ENCODE results near the gene RTP2.

Gene RTP2, protein sequence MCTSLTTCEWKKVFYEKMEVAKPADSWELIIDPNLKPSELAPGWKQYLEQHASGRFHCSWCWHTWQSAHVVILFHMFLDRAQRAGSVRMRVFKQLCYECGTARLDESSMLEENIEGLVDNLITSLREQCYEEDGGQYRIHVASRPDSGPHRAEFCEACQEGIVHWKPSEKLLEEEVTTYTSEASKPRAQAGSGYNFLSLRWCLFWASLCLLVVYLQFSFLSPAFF
- total RNA-seq = 0 to 0.24 reads per million in 2 donors

DNA sequence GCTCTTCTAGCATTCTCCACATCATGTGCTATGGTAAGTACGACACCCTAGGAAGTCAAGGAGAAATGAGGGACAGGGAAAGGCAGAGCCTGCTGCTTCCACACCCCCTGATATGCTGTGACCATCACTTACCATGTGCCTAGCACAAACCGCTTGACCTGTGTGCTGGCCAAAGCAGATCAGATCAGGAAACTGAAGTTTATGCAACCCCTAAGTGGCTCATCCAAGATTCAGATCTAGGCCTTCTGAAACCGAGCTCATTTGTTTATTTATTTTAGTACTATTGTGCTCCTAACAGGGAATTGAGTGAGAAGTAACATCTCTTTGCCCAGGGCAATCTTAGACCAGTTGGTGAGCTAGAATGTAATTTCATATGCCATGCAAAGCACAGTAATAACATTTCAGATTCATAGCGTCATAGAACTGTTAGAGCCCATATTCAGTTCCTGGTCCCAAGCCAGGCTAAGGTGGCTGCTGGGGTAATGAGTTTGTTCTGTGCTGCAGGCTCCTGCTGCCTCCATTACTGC lies at the start of gene RTP2:
RTP2 (minus strand) TSS at position 51 of the 527 bp plus-strand sequence. CDS start 429 bp downstream, outside the sequence.
- DNase-seq = no peak

DNA sequence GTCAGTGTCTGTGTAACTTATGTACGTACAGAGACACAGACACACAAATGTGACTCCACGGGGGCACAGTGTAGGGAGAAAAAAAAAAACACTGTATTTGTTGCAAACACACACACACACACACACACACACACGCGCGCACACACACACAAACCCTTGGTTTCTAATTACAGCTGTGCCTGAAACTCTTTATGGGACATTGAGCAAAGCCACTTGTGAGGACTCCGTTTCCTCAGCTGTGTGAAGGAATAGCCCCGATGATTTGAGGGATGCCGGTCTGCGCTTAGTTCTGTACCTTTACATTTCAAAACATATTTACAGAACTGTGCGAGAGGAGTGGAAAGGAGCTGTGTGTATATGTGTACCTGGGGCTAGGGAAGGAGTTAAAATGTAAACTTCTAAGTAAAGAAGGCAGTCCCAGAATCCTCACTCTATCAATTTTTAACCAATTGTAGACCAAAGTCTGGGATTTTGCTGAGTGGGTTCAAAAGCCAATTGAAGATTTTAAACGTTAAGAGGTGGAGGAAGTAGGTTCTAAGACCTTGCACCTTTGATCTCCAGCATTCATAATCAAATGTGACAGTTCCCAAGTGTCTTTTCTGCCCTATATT lies 48.3 kb upstream of the RTP2 start:
- DNase-seq = no peak

DNA sequence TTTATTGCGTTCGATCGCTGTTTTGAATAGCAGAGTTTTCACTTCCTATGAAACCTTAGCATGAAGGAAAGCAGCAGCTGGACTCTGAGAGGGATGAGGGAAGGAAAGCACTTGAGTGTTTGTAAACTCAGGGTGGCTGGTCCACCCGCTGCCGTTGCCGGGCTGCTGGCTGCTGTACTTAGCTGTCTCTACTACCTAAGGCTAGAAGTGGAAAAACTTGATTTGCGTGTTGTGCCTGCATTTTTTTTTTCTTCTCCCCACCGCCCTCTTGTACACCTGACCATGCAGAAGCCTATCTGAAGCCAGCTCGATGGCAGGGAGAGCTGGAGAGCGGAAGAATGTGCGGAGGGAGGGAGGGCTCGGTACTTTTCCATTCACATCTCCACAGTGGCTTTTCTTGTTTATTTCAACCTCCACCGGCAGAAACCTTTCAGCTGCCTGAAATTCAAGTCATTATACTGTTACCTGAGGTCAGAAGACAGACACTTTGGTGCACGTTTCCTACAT lies 47.7 kb upstream of the RTP2 start:
- DNase-seq = no peak

DNA sequence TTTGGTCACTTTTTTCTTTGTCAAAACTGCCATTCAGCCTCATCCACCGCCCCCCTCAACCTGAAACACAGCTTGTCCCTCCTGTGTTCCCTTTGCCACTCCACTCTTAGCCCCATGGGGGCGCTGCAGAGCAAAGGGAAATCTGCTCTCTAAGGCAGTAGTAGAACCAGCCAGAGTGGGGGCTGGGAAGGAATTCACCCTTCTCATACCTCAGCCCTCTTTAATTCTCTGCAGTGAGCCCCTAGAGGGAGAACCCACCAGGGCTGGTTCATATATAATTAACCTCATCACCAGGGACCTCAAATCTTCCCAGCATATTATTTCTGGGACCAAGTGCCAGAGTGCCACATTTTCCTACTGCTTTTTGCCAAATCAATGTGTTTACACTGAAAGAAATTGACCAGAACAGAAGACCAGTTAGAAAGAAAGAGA lies 45.7 kb upstream of the RTP2 start:
- peak; percentile 85 for DNase-seq

DNA sequence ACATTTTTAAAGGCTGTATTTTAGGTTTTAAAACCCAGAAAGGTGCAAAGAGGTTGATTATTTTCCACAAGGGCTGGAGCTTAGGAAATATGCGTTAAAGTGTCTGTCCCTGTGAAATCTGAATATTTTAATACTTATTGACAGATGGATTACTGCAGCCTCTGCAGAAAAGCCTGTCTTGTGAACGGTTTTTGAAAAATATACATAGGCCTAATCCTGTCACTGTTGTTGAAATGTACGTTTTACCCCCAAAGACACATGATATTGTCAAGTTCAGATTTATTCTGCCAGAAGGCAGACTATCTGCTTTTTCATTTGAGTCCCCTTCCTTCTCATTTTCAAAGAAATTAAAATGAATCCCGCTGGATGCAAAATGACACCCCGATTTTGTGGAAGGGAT lies 45.1 kb upstream of the RTP2 start:
- DNase-seq = no peak

DNA sequence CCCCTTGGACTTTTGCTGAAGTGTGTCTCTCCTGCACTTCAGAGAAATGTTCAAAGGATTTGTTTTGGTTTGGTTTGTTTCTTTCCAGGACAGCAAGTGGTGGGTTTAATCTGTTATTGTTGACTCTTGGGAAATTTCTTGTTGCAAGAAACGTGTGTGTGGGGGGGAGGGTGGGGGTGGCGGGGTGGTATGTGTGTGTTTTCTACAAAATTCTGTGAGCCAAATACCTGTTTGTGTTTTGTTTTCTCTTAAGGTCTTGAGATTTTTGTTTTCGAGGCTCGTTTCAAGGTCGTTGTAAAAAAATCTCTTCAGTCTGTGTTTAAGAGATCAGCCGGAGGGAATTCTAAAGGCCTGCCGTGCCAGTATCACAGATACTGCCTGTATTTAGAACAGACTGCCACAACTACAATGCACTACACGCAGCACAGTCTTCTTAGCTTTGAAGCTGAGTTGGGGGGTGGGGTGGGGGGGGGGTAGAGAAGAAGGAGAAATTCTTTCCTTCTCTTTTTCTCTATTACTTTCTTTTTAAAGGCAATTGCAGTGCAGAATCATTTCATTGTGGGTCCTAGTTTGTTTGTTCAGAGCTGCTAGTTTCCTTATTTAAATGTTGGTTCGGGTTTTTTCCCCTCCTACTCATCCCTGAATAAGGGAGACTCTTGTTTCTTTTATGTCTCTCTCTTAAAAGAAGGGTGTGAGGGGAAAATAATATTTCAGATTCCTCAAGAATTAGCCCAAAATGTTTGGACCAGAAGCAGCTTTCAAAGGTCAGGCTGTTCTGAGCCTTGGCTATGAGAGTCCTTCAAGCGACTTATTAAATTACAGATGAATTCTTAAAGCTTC lies 44.3 kb upstream of the RTP2 start:
- no peak for DNase-seq

DNA sequence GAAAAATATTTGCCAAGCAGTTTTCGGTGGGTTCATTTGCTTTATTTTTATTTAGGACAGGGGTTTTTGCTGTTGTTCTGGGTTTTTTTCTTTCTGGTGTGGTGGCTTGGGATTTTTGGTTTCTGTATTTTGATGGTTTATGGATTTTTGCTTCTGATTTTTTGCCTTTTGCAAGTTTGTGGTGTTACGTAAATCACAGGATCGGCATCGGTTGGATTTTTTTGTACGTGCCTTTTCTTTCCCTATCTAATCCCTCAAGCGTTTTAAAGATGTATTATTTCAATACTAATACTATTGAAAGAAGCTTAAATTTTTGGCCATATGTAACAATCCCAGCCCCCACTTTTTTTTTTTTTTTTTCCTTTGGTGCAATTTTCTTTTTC lies 43.7 kb upstream of the RTP2 start:
- no peak for DNase-seq

DNA sequence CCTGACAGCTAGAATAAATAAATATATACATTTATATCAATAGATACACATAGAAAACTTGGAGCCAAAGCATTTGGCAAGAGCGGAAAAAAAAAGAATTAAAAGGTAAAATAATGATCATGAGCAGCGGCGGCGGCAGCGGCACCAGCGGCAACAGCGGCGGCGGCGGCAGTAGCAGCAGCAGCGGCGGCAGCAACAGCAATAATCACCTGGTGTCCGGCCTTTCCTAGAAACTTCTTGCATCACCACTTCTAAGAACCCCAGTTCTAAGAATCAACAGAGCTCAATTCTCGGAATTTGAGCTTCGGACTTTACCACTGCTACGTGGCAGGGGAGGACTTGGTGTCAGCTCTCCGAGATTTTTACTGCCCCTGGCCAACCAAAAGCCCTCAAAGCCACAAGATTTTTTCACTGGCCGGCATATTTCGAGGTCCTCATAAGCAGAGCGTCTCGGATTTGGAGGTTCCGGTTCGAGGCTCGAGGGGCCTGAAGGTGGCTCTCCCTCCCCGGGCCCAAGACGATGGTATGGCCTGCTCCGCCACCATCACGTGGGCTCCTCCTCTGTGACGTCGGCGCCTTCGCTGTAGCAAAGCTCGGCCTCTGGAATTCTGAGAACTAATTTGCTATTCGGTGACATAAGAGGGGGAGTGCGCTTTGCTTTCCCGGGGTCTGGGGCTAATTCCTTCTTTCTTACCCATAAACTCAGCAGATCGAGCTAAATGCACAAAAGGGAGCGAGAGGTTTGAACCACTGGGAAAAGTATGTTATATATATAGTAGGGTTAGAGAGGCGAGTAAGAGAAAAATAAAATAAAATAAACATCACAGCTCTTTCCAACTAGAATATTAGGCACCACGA lies 43.1 kb upstream of the RTP2 start, which contains the start of gene BCL6:
BCL6 (minus strand) TSS at position 268 of the 858 bp plus-strand sequence. CDS start 11,775 bp downstream, outside the sequence.
- peak; percentile 74 for DNase-seq

DNA sequence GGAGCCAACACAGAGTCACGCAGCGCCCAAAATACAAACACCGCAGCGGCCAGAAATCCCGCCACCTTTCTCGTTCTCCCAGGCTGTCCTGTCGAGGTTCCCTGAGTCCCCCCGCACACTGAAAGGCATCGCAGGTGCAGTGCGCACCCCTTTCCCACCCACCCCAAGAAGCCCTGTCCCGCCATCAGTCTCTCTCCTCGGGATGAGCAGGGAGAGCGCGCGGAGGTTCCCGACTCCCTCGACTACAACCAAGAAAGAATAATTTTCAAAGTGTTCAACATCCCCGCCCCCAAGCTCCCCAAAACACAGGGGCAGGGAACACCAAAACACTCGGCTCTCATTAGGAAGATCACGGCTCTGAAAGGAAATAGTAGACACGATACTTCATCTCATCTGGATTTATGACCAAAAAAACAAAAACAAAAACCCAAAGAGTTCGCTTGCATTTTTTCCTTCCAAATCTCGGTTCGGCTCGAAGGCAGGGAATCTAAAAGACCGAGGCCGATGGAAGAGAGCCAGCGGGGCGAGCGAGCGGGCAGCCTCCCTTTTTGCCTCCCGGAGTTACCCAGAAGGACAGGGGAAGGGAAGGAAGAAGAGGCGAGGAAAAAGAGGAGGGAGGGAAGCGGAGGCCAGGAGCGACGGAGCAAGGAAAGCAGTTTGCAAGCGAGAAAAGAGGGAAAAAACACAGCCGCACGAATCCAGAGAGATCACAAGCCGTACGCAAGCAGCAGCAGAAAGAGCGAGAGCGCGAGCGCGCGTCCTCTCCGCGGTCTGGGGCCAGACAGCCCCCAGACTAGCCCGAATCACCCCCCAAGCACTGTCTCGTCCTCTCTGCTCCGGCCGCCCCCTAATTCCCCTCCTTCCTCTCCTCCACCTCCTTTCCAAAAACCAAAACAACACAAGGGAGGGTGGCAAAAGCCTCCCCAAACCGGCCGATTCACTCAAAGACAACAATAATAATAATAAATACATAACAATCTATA lies 42.1 kb upstream of the RTP2 start:
- DNase-seq = no peak

DNA sequence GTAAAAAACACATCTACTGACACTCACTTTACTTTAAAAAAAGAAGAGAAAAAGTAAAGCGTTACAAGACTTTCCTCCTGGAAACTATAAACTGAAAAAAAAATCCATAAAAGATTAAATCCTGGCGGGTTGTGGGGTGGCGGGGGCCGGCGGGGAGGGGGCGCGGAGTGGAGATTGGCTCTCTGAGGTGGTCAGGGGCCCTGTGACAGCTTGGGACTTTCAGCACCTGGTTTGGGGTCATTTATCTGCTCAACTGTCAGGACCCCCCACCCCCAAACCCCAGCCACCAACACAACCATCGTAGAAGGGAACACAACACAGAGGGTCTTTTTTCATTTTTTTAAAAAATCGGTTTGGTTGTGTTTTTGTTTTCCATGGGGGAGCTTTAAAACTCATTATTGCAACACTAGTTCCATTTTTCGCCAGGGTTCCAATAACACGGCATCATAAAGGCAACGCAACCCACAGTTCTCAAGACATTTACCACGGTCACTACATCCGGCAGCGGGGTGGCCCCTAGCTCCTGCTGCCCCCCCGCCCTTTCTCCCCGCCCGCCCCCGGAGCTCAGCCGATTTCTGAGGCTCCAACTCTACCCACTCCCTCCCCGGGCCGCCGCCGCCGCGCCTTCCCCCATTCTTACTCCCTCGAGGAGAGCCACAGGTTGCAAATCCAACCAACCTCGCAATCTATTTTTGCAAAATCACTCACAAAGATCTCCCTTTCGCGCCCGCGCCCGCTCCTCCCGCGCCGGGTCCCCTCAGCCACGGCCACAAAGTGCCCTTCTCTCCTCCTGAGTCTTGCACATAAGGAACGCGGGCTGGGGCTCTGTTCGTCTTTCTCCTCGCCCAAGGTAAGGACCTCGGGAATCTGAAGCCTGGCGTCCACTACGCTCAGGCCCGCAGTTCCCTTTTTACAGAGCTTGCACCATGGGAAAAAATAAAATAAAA lies 41.1 kb upstream of the RTP2 start:
- no peak for DNase-seq

DNA sequence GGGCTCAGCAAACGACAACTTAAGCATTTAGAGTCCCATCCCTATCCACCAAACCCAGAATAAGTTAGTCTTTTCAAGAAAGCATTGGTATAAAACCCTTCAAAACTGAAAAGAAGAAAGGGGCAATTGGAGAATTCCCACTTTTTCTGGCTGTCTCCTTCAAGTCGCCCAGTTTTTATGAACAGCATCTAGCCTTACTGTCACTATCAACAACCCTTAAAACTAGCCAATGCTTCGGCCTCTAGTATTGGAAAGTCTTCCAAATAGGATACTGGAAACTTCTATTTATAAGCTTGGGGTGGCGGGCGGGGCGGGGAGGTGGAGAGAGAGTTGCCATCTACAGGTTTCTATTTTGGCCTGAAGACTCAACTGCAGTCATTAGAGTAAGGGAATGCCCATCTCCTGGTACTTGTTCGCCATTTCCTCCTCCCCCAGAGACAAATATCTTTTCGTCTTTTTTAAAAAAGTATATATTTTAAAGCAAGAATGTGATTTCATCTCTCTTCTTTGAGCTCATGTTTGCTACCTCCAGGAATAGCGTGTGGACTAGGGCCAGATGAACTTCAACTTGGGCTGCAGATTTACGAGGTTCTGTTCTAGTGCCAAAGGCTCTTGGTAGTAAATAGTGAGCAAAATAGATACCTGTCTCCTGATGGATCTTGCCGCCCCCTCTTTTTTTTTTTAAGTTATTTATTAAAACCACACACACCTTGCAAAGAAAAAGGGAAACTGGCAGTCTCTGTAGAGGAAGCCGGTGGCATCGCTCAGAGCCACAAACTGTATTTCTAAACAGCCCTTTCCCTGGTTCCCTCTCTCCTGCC lies 40.2 kb upstream of the RTP2 start:
- DNase-seq = no peak

DNA sequence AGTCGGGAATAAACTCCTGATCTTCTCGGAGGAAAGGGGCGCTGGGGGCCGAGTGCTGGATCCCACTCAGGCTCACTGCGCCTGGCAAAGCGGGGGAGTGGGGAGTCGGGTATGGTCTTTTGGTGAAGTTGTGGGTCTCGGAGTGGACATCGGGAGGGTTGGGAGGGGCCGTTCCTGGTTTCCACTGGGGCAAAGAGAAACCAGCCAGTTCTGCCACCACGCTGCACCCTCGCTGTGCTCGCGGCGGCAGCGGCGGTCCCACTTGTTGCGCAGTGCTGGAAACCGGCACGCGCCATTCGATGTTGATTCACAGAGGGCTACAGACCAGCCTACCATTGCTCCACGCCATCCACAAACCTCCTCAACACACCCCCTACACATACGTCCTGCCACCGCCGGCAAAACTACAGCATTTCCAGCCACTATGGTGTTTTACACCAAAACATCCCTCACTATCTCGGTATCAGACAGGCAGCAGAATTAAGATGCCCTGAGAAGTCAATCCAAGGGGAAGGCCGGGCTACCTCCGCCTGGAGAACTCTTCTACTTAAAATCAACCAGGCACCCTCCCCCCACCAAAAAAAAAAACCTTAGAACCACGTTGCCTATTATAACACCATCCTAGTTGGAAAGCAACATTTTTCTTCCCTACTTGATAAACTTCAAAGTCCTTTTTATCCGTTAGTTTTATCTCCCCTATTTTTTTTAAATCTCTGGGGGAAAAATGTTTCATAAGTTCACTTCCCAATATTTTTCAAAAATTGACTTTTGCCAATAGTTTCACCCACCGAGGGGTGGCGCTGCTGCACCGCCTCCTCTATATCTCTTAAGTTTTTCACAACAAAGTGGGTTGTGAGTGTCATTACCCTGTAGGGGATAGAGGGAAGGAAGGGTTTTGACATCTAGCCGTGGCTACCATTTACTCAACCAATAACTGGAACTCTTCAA lies 39.3 kb upstream of the RTP2 start:
- peak; percentile 70 for DNase-seq

DNA sequence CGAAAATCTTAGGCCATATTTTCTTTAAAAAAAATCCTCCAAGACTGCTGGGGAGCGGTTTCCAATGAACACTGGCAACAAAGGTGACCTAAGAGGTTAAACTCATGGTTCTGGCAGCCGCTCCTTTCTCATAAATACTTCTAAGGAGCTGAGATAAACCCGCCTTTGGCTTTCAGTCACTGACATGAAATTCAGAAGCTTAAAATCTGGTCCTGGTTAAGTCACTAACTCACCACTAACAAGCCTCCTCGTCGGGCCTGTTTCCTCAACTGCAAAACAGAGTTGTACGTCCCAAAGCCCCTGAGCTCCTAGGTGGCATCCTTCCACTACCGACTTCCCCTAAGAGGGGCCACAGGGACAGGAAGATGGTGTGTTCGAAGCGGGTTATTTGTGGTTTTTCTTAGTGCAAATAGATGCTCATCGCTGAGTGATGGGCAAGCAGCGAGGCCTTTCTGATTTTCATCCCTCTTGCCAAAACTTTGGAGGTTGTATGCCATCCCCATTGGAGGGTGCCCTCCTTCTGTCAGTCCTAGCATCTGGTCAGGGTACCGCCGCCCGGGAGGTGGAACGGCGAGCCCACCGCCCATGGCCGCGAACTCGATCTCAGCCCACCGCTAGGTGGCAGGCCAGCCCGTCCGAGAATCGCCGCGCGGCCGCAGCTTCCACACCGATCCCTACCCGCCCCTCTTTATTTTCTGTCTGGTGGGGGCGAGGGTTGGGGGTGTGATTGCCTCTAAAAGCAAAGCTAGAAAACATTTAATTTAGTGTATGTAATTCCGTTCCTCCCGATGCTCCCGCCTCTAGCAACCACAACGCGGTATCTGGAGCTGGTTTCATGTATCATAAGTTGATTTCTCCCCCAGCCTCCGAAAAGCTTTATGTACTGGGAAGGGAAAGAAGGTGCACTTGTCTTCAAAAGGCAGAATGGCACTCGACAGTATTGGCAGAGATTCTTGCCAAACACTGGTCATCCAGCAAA lies 38.4 kb upstream of the RTP2 start:
- peak; percentile 63 for DNase-seq

DNA sequence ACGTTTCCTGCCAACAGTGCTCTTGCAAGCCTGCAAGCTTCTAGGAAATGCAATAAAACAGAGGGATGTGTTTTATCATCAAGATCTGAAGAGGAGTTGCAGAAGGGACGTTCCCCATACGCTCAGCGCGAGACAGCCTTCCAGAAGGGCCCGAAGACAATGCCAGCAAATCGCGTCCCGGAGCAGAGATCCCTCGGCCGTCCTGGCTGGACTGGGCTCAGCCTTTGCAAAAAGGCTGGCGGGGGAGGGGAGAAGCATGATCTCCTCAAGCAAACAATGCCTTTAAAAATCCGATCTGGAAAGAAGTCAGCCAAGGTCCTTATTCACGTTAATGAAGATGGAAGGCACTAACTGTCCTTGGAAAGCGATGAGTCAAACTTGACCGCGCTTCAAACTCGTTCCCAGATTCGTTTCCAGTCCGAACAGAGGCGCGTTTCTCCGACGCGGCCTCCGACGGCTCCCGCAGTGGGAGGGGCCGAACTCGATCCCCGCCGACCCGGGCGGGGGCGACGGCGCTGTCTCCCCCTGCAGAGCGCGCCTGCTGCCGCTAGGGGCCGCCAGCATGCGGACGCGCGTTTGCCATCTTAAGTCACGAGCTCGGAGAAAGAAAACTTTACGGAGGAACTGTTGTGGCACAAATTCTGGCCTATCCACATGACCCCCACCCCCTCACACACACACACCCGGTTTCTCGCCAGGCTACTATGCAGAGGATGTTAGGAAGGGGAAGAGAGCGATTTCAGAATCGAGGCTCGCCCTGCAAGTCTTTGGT lies 37.4 kb upstream of the RTP2 start:
- DNase-seq = peak; percentile 72

DNA sequence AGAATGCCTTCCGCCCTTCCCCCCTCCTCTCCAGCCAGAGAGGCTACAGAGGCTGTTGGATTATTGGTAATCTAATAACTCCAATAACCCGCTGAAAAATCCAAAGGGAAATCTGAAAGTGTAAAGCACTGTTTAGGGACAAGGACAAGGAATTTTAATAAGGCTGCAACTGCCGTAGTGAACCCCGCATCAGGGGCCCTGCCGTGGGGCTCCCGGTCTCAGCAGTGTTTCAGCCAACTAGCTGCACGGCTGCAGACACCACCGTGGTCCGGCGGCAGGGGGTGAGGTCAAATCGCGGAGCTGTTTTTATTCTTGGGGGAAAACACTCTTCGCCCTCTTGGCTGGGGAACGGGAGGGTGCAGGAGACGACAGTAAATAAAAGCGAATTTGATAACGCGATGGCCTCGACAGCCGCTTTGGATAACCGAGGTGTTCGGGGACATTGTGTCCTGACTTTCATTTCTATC lies 36.8 kb upstream of the RTP2 start:
- no peak for DNase-seq

Measured in T-helper 9 cell (primary cell).